B cell (primary cell): ENCODE results near the gene SCP2. TPM values are rescaled to one million over a fixed set of nuclear protein-coding genes. Genes with fewer than 3 reads are reported as not detected.

ENCODE experiments used
- ATAC-seq: fragments of 200-7000 bp; cut with Tn5 transposase; one replicate; pipeline ENCODE4 v1.10.0; 2021; ENCODE audit warnings: low read depth, mild to moderate bottlenecking, moderate number of reproducible peaks, moderate library complexity
- CTCF ChIA-PET: fragments of 350-600 bp; sonication (Branson Sonifier 250); formaldehyde crosslinking; loops from one replicate; lab custom pipeline; 2021; ENCODE audit warnings: antibody characterized with exemption, inconsistent platforms; lab: Charles Lee
- POLR2A ChIA-PET: fragments of 350-600 bp; sonication (Branson Sonifier 250); formaldehyde crosslinking; loops from one replicate; lab custom pipeline; 2021; ENCODE audit warnings: antibody characterized with exemption; lab: Charles Lee
- DNase-seq: peaks from one replicate; pipeline ENCODE4 v3.0.0; 2013
- H2AFZ ChIP-seq: 2 replicates; pipeline ENCODE4 v1.6.1; 2012; ENCODE audit warnings: mild to moderate bottlenecking, low read depth, low read length; ENCODE audit not compliant: insufficient read depth, poor library complexity, severe bottlenecking
- H3K27ac ChIP-seq, 2 donors: 1 replicate in 1 of 2; 2 replicates in 1 of 2; pipeline ENCODE4 v1.5.1; 2012 to 2013; ENCODE audit warnings: low read length in 2 of 2, mild to moderate bottlenecking in 2 of 2, moderate library complexity in 1 of 2
- H3K27me3 ChIP-seq, 4 experiments: fragments of 200-600 bp in 1 of 4; sonication (generic) in 1 of 4; replicated peaks in 1 of 4; 1 replicate in 2 of 4; 2 replicates in 2 of 4; pipeline versions ENCODE4 v1.6.1 to v1.7.0; 2013 to 2016; ENCODE audit warnings: low read length in 3 of 4, mild to moderate bottlenecking in 2 of 4, mixed read lengths in 1 of 4, moderate library complexity in 1 of 4; ENCODE audit not compliant: insufficient read depth in 4 of 4, control insufficient read depth in 3 of 4; ENCODE audit errors: control extremely low read depth in 1 of 4
- H3K36me3 ChIP-seq, 2 experiments: replicated peaks in 1 of 2; 1 replicate in 1 of 2; 2 replicates in 1 of 2; pipeline versions ENCODE4 v1.6.1 to v1.7.1; 2013; ENCODE audit warnings: low read length in 1 of 2; ENCODE audit not compliant: insufficient read depth in 2 of 2, control insufficient read depth in 1 of 2; ENCODE audit errors: control extremely low read depth in 1 of 2, extremely low read depth in 1 of 2
- H3K4me1 ChIP-seq, 2 donors: fragments of 200-600 bp in 1 of 2; sonication (generic) in 1 of 2; 1 replicate in 1 of 2; 2 replicates in 1 of 2; pipeline versions ENCODE4 v1.5.1 to v1.6.1; 2013 to 2017; ENCODE audit warnings: low read length in 2 of 2; ENCODE audit not compliant: control insufficient read depth in 2 of 2, insufficient read depth in 2 of 2
- H3K4me2 ChIP-seq: replicated peaks from 2 replicates; pipeline ENCODE3; 2012; ENCODE audit warnings: mild to moderate bottlenecking, low read depth, low read length; ENCODE audit not compliant: poor library complexity, severe bottlenecking
- H3K4me3 ChIP-seq, 5 experiments: fragments of 200-600 bp in 1 of 5; sonication (generic) in 1 of 5; 1 replicate in 3 of 5; 2 replicates in 2 of 5; pipeline versions ENCODE4 v1.5.1 to v1.7.0; 2011 to 2016; ENCODE audit warnings: low read length in 4 of 5, mild to moderate bottlenecking in 4 of 5, low read depth in 2 of 5, control low read depth in 1 of 5, moderate library complexity in 1 of 5; ENCODE audit not compliant: insufficient read depth in 1 of 5; ENCODE audit errors: control extremely low read depth in 1 of 5, extremely low read depth in 1 of 5
- H3K79me2 ChIP-seq: fragments of 200-600 bp; sonication (generic); one replicate; pipeline ENCODE4 v1.6.0; 2016; ENCODE audit warnings: low read length; ENCODE audit not compliant: control insufficient read depth, insufficient read depth
- H3K9ac ChIP-seq: fragments of 200-600 bp; sonication (generic); 2 replicates; pipeline ENCODE4 v1.6.1; 2017; ENCODE audit warnings: mild to moderate bottlenecking, low read length, moderate library complexity
- H3K9me3 ChIP-seq, 3 donors: one replicate each; pipeline versions ENCODE4 v1.6.1 to v1.7.1; 2013; ENCODE audit warnings: low read length in 2 of 3; ENCODE audit not compliant: control insufficient read depth in 2 of 3, insufficient read depth in 1 of 3; ENCODE audit errors: control extremely low read depth in 1 of 3
- H4K20me1 ChIP-seq: 2 replicates; pipeline ENCODE4 v1.6.0; 2012; ENCODE audit warnings: mild to moderate bottlenecking, low read length; ENCODE audit not compliant: insufficient read depth, control insufficient read depth, poor library complexity, severe bottlenecking
- H3K27ac Mint-ChIP-seq: one replicate; pipeline ENCODE4 v1.8.0; 2021; ENCODE audit warnings: mixed read lengths
- H3K27me3 Mint-ChIP-seq: one replicate; pipeline ENCODE4 v1.8.0; 2021; ENCODE audit warnings: mixed read lengths
- H3K4me1 Mint-ChIP-seq: one replicate; pipeline ENCODE4 v1.8.0; 2021; ENCODE audit warnings: mixed read lengths
- H3K4me3 Mint-ChIP-seq: one replicate; pipeline ENCODE4 v1.8.0; 2021; ENCODE audit warnings: mixed read lengths
- H3K9me3 Mint-ChIP-seq: one replicate; pipeline ENCODE4 v1.8.0; 2022; ENCODE audit warnings: mixed read lengths; ENCODE audit not compliant: insufficient read depth
- CTCF ChIP-seq: fragments of 200-600 bp; IDR thresholded peaks from one replicate; pipeline ENCODE4 v1.8.0; 2022; ENCODE audit warnings: antibody characterized with exemption, mild to moderate bottlenecking
- EZH2 ChIP-seq: IDR thresholded peaks from 2 replicates; pipeline ENCODE4 v1.6.1; 2012; ENCODE audit warnings: borderline replicate concordance, low read depth, mild to moderate bottlenecking, moderate library complexity, low read length; ENCODE audit not compliant: insufficient read depth, poor library complexity, severe bottlenecking
- WGBS: methylation state at CpG from one replicate; pipeline ENCODE4 v1.1.5; 2013; ENCODE audit warnings: missing lambda C conversion rate; ENCODE audit not compliant: insufficient coverage; 5-methylcytosine and 5-hydroxymethylcytosine counted together
- intact Hi-C: fragments of 100-400 bp; cut with micrococcal nuclease; formaldehyde crosslinking; loops from one replicate; pipeline ENCODE4 v1.10.0; 2022
- polyA plus RNA-seq: library from polyadenylated mRNA; depleted of rRNA; stranded (reverse); fragments of >200 nt; gene quantifications from 2 replicates; pipeline ENCODE4 v1.2.3, GENCODE V29; 2012
- total RNA-seq, 2 donors: library from RNA; stranded (reverse); fragments of 120-200 nt in 1 of 2; gene quantifications; 1 replicate in 1 of 2; 2 replicates in 1 of 2; pipeline versions ENCODE4 v1.2.3 to v1.2.4, GENCODE V29; 2013 to 2022

SCP2 gene
- total and polyA plus RNA-seq, 2 donors (not counting 1 experiment from before 2014, with no cell fraction given) = 19.4 to 46.6 TPM

GRCh38 chr1:52920791-52921291, 6.2 kb upstream of the SCP2 start:
- intact Hi-C loops = loop anchor here (10.0 kb wide), 4 partner anchors 94 to 866 kb away; partner anchors contain the start of genes BTF3L4, ORC1, PRPF38A and TXNDC12
- peak; percentile 20 for DNase-seq
- H3K4me1 ChIP-seq = peaks cover 13 to 17% of the 10 kb centered on the region in 2 donors
- H4K20me1 ChIP-seq = no peaks in the 10 kb centered on the region
- H3K4me2 ChIP-seq = peak overlapping the region; percentile 85
- CTCF ChIA-PET = interaction anchor here (1.0 to 2.0 kb wide), 6 partner anchors 11 to 261 kb away, joined by 3 to 4 read pairs (median 4); no protein-coding TSS in a partner anchor
- no peaks in the 10 kb centered on the region for H3K79me2 ChIP-seq
- peak overlapping the region in 4 of 5 experiments; percentile 51 to 73 (median 64) for H3K4me3 ChIP-seq
- peak overlapping the region; percentile 84 for H3K4me3 Mint-ChIP-seq
- H2AFZ ChIP-seq = peak overlapping the region; percentile 91
- TF ChIP-seq EZH2 (no peak), CTCF (no peak)
- no peaks in the 10 kb centered on the region for H3K36me3 ChIP-seq
- peak overlapping the region; percentile 76 for H3K9ac ChIP-seq
- 83% methylated on average over 24 of the region's 35 CpGs for WGBS
- H3K27ac Mint-ChIP-seq = no peak overlapping the region
- H3K27me3 ChIP-seq = peaks cover 0 to 21% (median 7%) of the 10 kb centered on the region in 4 experiments
- no peak for ATAC-seq
- H3K9me3 ChIP-seq = peaks cover 0 to 6% (median 0%) of the 10 kb centered on the region in 3 donors
- H3K27ac ChIP-seq = peak overlapping the region in 1 of 2 donors; percentile 57
- peaks cover 18% of the 10 kb centered on the region for H3K4me1 Mint-ChIP-seq
- H3K9me3 Mint-ChIP-seq = no peaks in the 10 kb centered on the region
- POLR2A ChIA-PET = no interaction called here
- peaks cover 8% of the 10 kb centered on the region for H3K27me3 Mint-ChIP-seq

- Histone ChIP-seq H3K9me3 (peaks cover 0 to 6% (median 0%) of the 10 kb centered on the region in 3 donors), H3K4me1 (peaks cover 21 to 35% of the 10 kb centered on the region in 2 donors), H3K27ac (no peak overlapping the region), H3K27me3 (peaks cover 0 to 26% (median 7%) of the 10 kb centered on the region in 4 experiments), H3K79me2 (no peaks in the 10 kb centered on the region), H2AFZ (no peak overlapping the region), H3K4me2 (no peak overlapping the region), H3K4me3 (no peak overlapping the region), H4K20me1 (no peaks in the 10 kb centered on the region), H3K36me3 (no peaks in the 10 kb centered on the region), H3K9ac (no peak overlapping the region)
- Mint-ChIP-seq H3K9me3 (no peaks in the 10 kb centered on the region), H3K27ac (no peak overlapping the region), H3K4me3 (peak overlapping the region; percentile 64), H3K4me1 (peaks cover 26% of the 10 kb centered on the region), H3K27me3 (peaks cover 12% of the 10 kb centered on the region)
- CTCF ChIA-PET = no interaction called here
- no peak for DNase-seq
- ATAC-seq = no peak
- POLR2A ChIA-PET = no interaction called here
- TF ChIP-seq EZH2 (no peak), CTCF (no peak)
- intact Hi-C loops = loop anchor here (10.0 kb wide), 4 partner anchors 89 to 871 kb away; partner anchors contain the start of genes BTF3L4, ORC1, PRPF38A and TXNDC12
- WGBS = 91% methylated on average over 3 of the region's 5 CpGs
Measured at GRCh38 chr1:52925571-52926005, 1.5 kb upstream of the SCP2 start.
